D341Med (cell line): ENCODE measurements around the gene CDC5L.
"Not testable (repeated sequence)": the region's sequence is repeated elsewhere in the genome, so short reads cannot be mapped to it uniquely, and the experiment has no call there.

ENCODE experiments used
- DNase-seq: peaks from one replicate; pipeline ENCODE4 v3.0.0; 2012; ENCODE audit warnings: low spot score

Gene CDC5L

DNA sequence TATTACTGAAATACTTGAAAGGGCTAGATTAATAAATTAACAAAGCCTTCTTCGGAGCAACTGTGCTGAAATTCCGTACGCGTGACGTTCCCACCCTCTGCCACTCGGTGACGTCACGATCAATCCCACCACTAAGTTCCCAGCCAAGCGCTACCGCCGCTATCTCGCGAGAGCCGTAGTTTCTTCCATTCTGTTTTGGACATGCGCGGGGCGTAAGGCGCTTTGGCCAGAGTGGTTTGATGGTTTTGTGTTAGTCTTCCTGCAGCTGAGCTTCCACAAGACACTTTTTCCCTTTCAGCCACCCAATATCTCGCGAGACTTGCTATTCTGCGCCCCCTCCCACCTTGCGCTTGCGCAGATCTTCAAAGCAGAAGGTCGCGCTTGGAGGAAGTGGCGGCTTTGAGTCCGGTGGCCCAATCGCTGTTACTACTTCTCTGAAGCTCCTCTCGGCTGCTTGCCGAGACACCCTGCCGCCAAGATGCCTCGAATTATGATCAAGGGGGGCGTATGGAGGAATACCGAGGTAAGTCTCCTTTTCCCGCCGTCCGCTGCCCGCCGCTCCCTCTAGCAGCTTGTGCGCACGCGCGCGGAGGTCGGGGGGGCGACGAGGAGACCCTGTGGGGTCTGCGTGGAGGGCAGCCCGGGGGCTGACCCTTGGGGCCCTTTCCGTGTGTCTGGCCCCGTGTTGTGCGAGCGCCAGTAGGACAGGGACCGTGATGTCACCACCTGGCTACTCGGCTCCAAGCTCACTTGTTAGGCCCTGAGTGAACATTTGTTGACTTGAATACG, at the start of gene CDC5L:
TSS of gene CDC5L (plus strand) at position 361 of the 789 bp plus-strand sequence. CDS start at position 479, 118 bp downstream.
- DNase-seq, result peak; percentile 93

DNA sequence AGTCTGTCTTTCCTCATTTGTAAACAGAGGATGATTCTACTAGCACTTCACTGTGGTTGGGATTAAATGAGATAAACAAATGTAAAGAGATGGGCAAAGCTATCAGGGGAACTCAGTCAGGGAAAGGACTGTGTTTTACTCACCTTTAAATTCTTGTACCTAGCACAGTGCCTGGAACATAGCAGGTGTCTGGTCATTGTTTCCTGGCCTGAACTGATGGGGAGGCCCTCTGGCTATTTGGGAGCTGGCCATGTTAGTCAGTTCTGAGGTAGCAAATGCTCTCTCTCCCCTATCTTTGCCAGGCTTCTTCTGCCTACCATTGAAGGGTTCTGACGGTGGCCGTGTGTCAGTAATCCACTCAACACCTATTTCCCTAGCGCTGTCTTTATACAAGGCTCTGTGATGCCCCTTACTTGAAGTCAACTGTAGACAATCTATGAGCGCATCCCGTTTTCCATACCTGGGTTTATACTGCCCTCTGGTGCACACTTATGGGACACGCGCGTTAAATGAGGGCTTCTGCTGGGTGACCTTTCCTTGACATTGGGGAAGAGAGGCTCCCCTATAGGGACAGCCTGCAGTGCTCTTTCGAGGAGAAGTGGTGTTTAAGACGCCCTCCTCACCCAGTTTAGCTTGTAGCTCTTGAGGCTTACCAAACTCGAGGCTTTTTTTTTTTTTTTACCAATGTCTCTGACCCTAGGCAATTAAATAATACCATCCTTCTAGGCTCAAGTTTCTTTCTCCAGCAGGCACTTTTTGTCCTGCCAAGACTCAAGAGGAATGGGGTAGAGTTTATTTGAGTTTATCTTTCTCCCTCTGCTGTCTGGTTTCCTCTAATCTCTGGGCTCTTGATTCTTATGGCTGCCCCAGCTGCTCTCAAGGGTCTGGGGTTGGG, 49.0 kb upstream of the CDC5L start:
- peak; percentile 79 for DNase-seq

- DNase-seq, result no peak
Measured at GRCh38 chr6:44339301-44339700, 48.2 kb upstream of the CDC5L start.

GRCh38 chr6:44339763-44340625, 47.5 kb upstream of the CDC5L start:
- no peak for DNase-seq

DNA sequence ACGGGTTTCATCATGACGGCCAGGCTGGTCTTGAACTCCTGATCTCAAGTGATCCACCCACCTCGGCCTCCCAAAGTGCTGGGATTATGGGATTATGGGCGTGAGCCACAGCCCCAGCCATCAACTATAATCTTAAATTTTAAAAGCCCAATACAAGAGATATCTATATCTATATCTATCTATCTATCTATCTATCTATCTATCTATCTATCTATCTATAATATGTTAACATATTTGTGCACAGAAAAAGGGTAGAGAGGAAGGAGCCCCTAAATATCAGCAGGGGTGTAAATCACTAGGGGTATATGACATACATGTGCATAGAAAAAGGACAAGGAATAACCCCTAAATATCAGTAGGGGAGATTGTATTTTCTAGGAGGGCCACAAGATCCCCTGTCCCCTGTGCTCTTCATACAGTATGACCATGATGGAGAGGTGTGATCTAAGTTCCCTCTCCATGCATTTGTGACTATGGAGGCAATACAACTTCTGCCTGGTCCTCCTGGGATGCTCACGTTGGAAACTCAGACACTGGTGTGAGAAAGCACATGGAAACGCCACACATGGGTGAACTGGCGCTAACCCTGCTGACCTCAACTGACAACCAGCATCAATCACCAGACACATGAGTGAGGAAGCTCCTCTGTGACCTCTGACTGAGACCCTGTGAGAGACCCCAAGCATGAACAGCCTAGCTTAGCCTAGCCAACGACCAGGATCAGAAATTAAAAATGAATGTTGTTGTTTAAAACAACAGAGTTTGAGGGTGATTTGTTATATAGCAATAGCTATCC, 46.2 kb upstream of the CDC5L start:
- DNase-seq, result no peak

GRCh38 chr6:44342052-44342451, 45.5 kb upstream of the CDC5L start:
- DNase-seq, result no peak

GRCh38 chr6:44342489-44342888, 45.0 kb upstream of the CDC5L start, which contains the start of gene SPATS1:
Gene SPATS1, plus strand, starts transcription at chr6:44342650. Its CDS starts 446 bp downstream, at chr6:44343096.
- no peak for DNase-seq

DNA sequence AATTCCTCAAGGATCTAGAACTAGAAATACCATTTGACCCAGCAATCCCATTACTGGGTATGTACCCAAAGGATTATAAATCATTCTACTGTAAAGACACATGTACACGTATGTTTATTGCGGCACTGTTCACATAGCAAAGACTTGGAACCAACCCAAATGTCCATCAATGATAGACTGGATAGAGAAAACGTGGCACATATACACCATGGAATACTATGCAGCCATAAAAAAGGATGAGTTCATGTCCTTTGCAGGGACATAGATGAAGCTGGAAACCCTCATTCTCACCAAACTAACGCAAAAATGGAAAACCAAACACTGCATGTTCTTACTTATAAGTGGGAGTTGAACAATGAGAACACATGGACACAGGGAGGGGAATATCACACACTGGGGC, 40.7 kb upstream of the CDC5L start:
- DNase-seq, result not testable (repeated sequence)

DNA sequence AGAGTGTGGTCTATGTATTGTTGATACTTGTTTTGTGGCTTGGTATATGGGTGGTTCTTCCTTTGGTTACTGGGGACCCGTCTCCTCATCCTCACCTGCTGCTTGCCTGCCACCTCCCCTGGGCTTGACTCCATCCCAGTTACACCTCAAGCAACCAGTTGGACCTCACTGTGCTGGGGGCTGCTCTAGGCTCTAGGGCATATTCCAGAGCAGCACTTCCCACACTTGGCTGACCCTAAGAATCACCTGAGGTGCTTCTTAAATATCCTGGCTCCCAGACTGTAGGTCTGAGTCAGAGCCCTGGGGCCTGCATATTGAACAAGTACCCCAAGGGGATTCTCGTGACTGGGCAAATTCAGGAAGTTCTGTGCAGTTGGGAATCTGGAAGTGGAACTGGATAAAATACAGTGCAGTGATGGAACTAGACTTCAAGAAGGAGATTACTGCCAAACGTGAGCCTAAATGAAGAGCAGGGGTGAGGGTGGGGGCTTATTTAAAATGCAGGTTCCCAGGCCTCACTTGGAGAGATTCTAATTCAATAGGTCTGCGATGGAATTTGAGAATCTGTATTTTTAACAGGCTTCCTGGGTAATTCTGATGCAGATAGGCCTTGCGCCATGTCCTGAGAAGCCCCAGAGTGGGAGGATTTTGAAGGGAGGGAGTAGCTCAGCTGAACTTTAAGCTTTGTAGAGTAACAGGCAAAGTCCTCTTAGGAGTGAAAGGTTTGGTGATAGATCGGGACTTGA, 37.4 kb upstream of the CDC5L start:
- DNase-seq, result no peak

GRCh38 chr6:44350650-44350994, 36.9 kb upstream of the CDC5L start:
- DNase-seq, result not testable (repeated sequence)

- DNase-seq, result no peak
Measured at GRCh38 chr6:44352259-44352658, 35.2 kb upstream of the CDC5L start.

- DNase-seq, result no peak
Measured at GRCh38 chr6:44353336-44353735, 34.2 kb upstream of the CDC5L start.

DNA sequence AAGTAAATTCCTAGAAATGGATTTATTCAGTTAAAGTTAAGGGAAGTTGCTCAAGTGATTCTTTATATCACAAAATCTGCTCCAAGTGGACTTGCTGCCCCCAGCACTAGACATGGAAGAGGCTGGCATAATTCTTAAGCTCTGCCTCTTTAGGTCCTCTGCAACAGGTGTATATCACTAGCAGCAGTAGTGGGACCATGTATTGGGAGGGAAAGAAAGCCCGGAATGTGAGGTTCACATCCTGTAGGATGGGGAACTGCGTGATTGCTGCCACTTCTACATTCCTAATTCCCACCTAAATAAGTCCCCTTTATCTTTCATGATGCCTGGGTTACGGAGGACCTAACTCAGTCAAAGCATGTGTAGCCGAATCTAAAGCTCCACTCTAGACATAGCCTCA, 31.9 kb upstream of the CDC5L start:
- DNase-seq, result no peak

GRCh38 chr6:44356487-44356886, 31.0 kb upstream of the CDC5L start:
- no peak for DNase-seq

- no peak for DNase-seq
Measured at GRCh38 chr6:44359973-44360372, 27.5 kb upstream of the CDC5L start.

DNA sequence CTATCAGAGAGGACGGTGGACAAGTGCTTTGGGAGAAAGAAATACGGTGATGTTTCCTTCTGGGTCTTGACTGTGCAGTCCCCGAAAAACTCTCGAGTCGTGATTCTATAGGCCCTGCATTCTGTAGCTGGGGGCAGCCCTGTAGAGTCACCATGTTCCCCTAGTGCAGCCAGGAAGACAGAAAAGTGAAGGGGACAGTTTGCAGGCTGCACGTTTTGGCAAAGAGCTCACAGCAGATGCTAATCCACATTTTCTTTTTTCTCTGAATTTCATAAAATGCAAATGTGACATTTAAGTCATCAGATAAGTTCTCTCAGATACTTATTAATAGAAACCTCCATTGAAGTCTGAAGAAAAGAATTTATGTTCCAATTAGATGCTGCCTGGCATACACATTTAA, 25.6 kb upstream of the CDC5L start:
- DNase-seq, result no peak

DNA sequence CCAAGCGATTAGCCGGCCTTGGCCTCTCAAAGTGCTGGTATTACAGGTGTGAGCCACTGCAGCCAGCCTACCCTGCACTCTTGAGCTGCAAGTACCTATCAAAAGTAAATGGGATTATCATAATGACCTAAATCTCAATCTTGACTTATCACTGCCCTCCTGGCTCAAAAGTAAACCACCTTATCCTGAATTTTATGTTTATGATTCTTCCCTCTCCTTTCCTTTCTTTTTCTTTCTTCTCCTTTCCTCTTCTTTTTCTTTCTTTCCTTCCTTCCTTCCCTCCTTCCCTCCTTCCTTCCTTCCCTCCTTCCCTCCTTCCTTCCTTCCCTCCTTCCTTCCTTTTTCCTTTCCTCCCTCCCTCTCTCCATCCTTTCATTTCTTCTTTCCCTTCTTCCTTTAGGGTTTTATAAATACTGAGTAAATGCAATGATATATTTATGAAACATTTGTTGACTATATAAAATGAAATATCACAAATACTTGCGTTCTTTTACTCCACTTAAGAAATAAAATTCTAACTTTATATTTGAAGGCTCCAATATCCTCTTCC, 24.1 kb upstream of the CDC5L start:
- no peak for DNase-seq

DNA sequence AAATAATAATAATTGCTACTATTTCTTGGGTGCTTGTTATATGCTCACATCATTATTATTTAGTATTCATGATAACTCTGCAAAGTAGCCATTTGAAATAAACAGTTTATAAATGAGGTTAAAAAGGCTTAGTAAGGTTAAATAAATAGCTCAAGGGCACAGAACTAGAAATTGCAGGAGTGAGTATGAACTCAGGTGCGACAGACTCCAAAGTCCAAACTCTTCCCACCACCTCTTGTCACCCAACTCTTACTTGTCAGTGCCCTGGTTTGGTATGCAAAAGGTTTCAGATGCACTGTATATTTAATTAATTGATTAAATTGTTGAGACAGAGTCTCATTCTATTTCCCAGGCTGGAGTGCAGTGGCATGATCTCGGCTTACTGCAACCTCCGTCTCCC, 20.7 kb upstream of the CDC5L start:
- DNase-seq, result no peak

DNA sequence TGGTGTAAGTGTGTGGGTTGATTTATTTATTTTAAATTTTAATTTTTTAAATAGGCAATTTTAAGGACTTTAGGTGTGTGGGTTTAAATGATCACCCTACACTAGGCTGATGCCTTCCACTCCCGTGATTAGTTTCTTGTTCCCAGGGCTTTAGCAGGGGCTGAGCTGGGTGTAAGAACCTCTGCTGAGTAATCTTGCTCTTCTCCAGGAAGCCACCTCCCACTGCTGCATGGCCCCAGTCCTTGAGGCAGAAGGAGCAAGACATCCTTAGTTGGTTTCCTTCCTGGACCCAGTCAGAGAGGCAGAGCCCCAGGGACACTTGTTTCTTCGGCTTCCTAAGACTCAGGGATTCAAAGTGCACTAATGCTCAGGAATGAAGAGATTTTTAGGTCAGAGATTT, 19.8 kb upstream of the CDC5L start:
- DNase-seq, result no peak

DNA sequence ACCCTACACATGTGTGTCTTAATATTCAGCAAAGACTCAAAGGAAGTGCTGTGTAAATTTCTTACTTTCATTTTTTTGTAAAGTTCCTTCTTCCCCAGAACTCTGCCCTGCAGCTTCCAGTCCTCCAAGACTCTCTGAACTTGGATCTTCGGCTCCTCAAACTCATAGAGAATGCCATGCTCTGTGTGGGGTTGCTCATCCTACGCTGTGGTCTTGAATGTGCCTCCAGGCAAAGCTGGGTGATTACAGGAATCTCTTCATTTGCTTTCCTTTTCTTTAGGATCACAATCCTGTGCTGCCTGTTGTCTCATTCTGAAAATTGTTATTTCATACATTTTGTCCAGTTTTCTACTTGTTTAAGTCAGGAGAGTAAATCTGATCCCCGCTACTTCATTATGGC, 14.5 kb upstream of the CDC5L start:
- DNase-seq, result no peak
